Superior temporal gyrus (tissue), 1 donor: ENCODE measurements around the gene TBC1D13.
"Not testable (repeated sequence)": the region's sequence is repeated elsewhere in the genome, so short reads cannot be mapped to it uniquely, and the experiment has no call there.

Experiments used
- DNase-seq: peaks from one replicate; pipeline ENCODE4 v3.0.0-alpha.2; 2016; ENCODE audit errors: extremely low spot score

TBC1D13 gene

DNA sequence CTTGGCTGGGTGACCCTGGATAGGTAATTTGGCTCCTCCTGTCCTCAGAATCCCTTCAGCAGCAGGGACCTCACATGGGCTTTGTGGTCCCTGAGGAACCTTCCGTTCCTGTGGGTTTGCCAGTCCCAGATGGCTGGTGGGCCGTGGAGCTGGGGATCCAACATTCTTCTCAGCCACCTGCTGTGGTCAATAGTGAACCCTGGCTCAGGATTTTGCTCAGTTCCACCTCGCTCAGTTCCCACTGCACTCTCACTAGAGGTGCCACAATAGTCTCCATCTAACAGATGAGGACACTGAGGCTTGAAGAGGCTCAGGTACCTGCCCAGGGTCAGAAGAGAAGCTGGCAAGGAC is 59.6 kb downstream of the TBC1D13 start:
- DNase-seq = no peak

DNA sequence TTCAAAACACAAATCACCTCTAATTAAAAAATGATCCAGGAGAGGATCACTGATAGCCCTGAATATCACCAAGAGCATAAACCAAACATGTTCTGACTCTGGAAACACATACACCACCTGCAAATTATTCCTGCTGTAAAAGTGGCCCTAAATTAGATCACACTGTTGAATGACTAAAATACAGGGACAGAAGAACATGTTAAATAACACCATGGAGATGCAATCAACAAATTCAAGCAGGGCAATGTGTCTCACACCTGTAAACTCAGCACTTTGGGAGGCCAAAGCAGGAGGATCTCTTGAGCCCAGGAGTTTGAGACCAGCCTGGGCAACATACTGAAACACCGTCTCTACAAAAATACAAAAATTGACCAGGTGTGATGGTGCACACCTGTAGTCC is 60.8 kb downstream of the TBC1D13 start:
- DNase-seq = no peak

DNA sequence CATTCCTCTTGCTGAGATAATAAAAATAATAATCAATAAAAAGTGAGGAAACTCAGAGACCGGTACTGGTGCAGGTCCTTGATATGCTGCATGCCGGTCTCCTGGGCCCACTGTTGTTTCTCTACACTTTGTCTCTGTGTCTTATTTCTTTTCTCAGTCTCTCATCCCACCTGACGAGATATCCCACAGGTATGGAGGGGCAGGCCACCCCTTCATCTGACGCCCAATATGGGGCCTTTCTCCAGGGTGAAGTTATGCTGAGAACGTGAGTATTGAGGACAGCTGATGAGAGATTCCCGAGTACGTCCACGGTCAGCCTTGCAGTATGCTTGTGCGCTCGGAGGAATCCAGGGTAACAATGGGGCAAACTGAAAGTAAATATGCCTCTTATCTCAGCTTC is 64.0 kb downstream of the TBC1D13 start:
- DNase-seq = not testable (repeated sequence)

DNA sequence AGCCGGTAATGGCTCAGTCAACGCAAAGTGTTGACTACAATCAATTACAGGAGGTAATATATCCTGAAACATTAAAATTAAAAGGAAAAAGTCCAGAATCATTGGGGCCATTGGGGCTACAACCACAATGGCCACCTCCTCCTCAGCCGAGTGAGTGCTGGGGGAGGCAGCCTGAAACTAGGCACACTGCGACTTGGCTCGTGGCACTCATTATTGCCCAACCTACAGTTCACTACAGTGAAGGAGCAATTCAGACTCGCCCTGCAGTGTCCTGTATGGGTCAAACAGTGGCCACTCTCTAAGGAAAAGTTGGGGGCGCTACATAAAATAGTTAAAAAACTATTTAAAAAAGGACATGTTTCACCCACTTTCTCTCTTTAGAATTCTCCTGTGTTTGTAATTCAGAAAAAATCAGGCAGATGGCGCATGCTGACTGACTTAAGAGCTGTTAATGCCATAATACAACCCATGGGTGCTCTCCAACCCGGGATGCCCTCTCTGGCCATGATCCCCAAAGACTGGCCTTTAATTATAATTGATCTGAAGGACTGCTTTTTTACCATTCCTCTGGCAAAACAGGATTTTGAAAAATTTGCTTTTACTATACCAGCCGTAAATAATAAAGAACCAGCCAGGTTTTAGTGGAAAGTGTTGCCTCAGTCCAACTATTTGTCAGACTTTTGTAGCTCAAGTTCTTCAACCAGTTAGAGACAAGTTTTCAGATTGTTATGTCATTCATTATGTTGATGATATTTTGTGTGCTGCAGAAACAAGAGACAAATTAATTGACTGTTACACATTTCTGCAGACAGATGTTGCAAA is 64.9 kb downstream of the TBC1D13 start:
- DNase-seq = peak; percentile 85

DNA sequence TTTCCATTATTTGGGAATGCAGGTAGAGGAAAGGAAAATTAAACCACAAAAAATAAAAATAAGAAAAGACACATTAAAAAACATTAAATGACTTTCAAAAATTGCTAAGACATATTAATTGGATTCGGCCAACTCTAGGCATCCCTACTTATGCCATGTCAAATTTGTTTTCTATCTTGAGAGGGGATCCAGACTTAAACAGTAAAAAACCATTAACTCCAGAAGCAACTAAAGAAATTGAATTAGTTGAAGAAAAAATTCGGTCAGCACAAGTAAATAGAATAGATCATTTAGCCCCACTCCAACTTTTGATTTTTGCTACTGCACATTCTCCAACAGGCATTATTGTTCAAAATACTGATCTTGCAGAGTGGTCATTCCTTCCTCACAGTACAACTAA is 65.6 kb downstream of the TBC1D13 start:
- DNase-seq = not testable (repeated sequence)

DNA sequence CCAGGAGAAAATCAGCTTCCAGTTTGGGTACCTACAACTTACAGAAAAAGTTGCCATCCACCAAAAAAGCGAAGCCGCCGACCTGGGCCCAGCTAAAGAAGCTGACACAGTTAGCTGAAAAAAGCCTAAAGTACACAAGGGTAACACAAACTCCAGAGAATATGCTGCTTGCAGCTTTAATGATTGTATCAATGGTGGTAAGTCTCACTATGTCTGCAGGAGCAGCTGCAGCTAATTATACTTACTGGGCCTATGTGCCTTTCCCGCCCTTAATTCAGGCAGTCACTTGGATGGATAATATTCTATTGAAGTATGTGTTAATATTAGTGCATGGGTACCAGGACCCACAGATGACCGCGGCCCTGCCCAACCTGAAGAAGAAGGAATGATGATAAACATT is 67.4 kb downstream of the TBC1D13 start:
- not testable (repeated sequence) for DNase-seq

DNA sequence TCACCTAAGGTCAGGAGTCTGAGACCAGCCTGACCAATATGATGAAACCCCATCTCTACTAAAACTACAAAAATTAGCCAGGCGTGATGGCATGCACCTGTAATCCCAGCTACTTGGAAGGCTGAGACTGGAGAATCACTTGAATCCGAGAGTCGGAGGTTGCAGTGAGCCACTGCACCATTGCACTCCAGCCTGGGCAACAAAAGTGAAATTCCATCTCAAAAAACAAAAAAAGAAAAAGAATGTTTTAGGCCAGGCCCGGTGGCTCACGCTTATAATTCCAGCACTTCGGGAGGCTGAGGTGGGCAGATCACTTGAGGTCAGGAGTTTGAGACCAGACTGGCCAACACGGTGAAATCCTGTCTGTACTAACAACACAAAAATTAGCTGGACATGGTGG is 71.4 kb downstream of the TBC1D13 start:
- not testable (repeated sequence) for DNase-seq
